Neural cell (in vitro differentiated cells): ENCODE measurements around the gene NEURL1.

ENCODE experiments used
- EP300 ChIP-seq: fragments of 450-650 bp; conservative IDR thresholded peaks from 2 replicates; pipeline ENCODE4 v1.6.1; 2014; ENCODE audit warnings: antibody characterized with exemption, mild to moderate bottlenecking, moderate library complexity; ENCODE audit not compliant: poor library complexity, severe bottlenecking
- EZH2 ChIP-seq: fragments of 200-600, 300-800 bp; shearing (Covaris generic), sonication (generic); IDR thresholded peaks from 2 replicates; pipeline ENCODE4 v1.6.1; 2014; ENCODE audit warnings: antibody characterized with exemption, low read length, borderline replicate concordance, mild to moderate bottlenecking; ENCODE audit not compliant: insufficient read depth, poor library complexity, severe bottlenecking
- SMC3 ChIP-seq: fragments of 450-650 bp; conservative IDR thresholded peaks from 2 replicates; pipeline ENCODE4 v1.6.1; 2014; ENCODE audit warnings: antibody characterized with exemption, mild to moderate bottlenecking, moderate library complexity; ENCODE audit not compliant: poor library complexity
- TF ChIP-seq, protein P1 (sequence below): fragments of 450-650 bp; IDR thresholded peaks from 2 replicates; pipeline ENCODE4 v1.5.1; 2014; ENCODE audit warnings: antibody characterized with exemption, mild to moderate bottlenecking, moderate library complexity; ENCODE audit not compliant: poor library complexity, severe bottlenecking

DNA sequence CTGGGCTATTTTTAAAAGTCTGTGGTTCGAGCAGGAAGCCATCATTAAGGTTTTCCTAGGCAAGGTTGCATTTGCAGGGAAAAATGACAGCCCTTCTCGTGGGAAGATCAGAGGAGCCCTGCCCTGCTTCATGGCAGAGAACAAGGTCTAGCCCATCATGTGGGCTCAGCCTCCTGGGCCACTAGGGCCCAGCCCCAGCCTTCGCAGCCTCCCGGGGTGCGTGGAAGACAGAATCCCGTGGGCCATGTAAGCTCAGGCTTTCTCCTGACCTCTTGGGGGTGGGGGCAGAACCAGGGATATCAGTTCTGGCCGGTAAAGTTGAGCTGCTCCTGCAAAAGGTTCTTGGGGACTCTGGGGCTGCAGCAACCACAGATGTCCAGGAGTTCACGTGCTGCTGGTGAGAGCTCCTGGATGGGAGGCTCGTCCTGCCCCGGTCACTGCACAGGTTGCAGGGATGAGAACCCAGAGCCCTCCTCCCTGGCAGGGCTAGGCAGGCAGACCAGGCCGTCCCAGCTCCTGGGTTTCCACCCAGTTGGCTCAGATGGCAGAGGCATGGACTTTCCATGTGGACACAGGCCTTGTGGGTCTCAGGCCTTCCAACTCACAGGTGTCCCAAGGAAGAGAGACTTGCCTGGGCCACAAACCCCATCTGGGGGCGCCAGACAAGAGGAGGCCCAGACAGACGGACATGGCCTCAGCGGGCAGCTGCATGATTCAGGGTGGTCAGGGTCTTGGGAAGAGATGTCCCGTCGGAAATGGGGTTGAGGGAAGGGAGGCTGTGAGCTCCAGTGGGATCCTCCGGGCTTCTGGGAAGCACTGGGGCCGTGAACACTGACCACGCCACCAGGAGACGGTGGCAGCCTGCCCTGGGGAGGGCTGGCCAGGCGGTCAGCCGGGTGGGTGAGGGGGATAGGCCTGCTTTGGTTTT, 126.2 kb downstream of the NEURL1 start:
- TF ChIP-seq, protein P1, sequence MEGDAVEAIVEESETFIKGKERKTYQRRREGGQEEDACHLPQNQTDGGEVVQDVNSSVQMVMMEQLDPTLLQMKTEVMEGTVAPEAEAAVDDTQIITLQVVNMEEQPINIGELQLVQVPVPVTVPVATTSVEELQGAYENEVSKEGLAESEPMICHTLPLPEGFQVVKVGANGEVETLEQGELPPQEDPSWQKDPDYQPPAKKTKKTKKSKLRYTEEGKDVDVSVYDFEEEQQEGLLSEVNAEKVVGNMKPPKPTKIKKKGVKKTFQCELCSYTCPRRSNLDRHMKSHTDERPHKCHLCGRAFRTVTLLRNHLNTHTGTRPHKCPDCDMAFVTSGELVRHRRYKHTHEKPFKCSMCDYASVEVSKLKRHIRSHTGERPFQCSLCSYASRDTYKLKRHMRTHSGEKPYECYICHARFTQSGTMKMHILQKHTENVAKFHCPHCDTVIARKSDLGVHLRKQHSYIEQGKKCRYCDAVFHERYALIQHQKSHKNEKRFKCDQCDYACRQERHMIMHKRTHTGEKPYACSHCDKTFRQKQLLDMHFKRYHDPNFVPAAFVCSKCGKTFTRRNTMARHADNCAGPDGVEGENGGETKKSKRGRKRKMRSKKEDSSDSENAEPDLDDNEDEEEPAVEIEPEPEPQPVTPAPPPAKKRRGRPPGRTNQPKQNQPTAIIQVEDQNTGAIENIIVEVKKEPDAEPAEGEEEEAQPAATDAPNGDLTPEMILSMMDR = no peak
- TF ChIP-seq SMC3 = no peak
- no peak for TF ChIP-seq EP300
- no peak for TF ChIP-seq EZH2
